GM19240 (cell line): Measurements from ENCODE around the gene ICOS.

Source experiments
- DNase-seq: peaks from one replicate; pipeline ENCODE4 v3.0.0; 2011; ENCODE audit warnings: low spot score; ENCODE audit not compliant: insufficient read length

ICOS gene

DNA sequence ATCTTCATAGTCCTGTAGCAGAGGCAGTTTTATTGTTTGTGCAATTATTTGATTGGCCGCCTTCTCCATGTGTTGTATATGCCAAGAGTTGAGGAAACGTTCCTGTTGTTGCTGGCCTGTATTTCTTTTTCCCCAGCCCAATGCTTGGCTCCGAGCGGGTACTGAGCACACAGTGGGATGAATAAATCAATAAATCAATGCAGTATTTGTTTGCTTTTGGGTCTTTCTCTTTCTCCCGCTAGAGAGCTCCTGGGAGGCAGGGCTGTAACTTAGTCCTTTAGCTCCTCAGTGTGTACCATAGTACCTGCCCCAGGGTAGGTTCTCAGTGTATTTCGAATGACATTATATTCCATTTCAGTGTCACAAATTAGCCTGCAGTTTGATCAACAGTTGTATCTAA is 71.8 kb downstream of the ICOS start:
- no peak for DNase-seq

- DNase-seq, result no peak
Measured at GRCh38 chr2:204010628-204011560, 74.3 kb downstream of the ICOS start.
